Peyer's patch (tissue), 4 donors: ENCODE results near the gene RNF187. TPM values are rescaled to one million over a fixed set of nuclear protein-coding genes. Genes with fewer than 3 reads are reported as not detected.
A peak's percentile ranks its signal among the peaks of the same experiment; 100 is the strongest.
"Not testable (repeated sequence)": the region's sequence is repeated elsewhere in the genome, so short reads cannot be mapped to it uniquely, and the experiment has no call there.

Experiments
- DNase-seq, 3 donors: peaks; one replicate each; pipeline ENCODE4 v3.0.0-alpha.2; 2017 to 2019
- H3K27ac ChIP-seq, 4 donors: fragments of 200-600 bp; sonication (generic); one replicate each; pipeline ENCODE4 v1.5.1; 2016 to 2019
- H3K27me3 ChIP-seq, 2 donors: fragments of 200-600 bp; sonication (generic); one replicate each; pipeline ENCODE4 v1.5.1; 2019
- H3K36me3 ChIP-seq, 3 donors: fragments of 200-600 bp; sonication (generic); one replicate each; pipeline ENCODE4 v1.5.1; 2016 to 2019
- H3K4me1 ChIP-seq, 4 donors: fragments of 200-600 bp; sonication (generic); one replicate each; pipeline ENCODE4 v1.5.1; 2016 to 2019
- H3K4me3 ChIP-seq, 4 donors: fragments of 200-600 bp; sonication (generic); 1 replicate in 3 of 4; 2 replicates in 1 of 4; pipeline ENCODE4 v1.5.1; 2016 to 2019; ENCODE audit warnings: mild to moderate bottlenecking in 1 of 4
- H3K9me3 ChIP-seq, 4 donors: fragments of 200-600 bp; sonication (generic); one replicate each; pipeline ENCODE4 v1.5.1; 2016 to 2019; ENCODE audit warnings: mild to moderate bottlenecking in 1 of 4
- CTCF ChIP-seq, 6 experiments: fragments of 450-650 bp in 4 of 6; fragments of 200-600 bp in 2 of 6; sonication (generic) in 1 of 6; IDR thresholded peaks; one replicate each; pipeline ENCODE4 v1.5.1; 2017 to 2019; ENCODE audit warnings: antibody characterized with exemption in 6 of 6, mild to moderate bottlenecking in 3 of 6, moderate library complexity in 1 of 6
- POLR2A ChIP-seq, 2 donors: fragments of 450-650 bp; IDR thresholded peaks; one replicate each; pipeline ENCODE4 v1.5.1; 2017; ENCODE audit warnings: antibody characterized with exemption in 2 of 2, mild to moderate bottlenecking in 2 of 2, moderate library complexity in 2 of 2
- total RNA-seq, 4 donors: library from RNA; depleted of rRNA; stranded (reverse); fragments of >200 nt; gene quantifications; one replicate each; pipeline ENCODE4 v1.1.0, GENCODE V29; 2016

Gene RNF187
- total RNA-seq, 4 donors from 2014 or later, result 28.9 to 38.9 (median 37.3) TPM

- Histone ChIP-seq H3K4me3 (peak overlapping the region in 1 of 4 donors; percentile 42), H3K4me1 (peaks cover 0 to 17% (median 0%) of the 10 kb centered on the region in 4 donors), H3K27ac (peak overlapping the region in 1 of 4 donors; percentile 28), H3K27me3 (peaks cover 0 to 23% of the 10 kb centered on the region in 2 donors), H3K9me3 (no peaks in the 10 kb centered on the region), H3K36me3 (no peaks in the 10 kb centered on the region)
- no peak for DNase-seq
- TF ChIP-seq POLR2A (IDR thresholded peaks at IDR 0.05) (no peak), CTCF (IDR thresholded peaks at IDR 0.05) (no peak)
These were observed 21.5 kb upstream of the RNF187 start for GRCh38 chr1:228465571-228466146.

GRCh38 chr1:228468188-228468587 is 19.0 kb upstream of the RNF187 start:
- H3K27ac ChIP-seq, H3K9me3 ChIP-seq, H3K36me3 ChIP-seq, H3K4me3 ChIP-seq, DNase-seq: not testable (repeated sequence)
- H3K4me1 ChIP-seq, result peaks cover 0 to 22% (median 0%) of the 10 kb centered on the region in 4 donors
- peaks cover 0 to 33% of the 10 kb centered on the region in 2 donors for H3K27me3 ChIP-seq

GRCh38 chr1:228469413-228470162 is 17.6 kb upstream of the RNF187 start:
- TF ChIP-seq POLR2A (IDR thresholded peaks at IDR 0.05) (no peak), CTCF (IDR thresholded peaks at IDR 0.05) (no peak)
- peaks cover 0 to 15% (median 0%) of the 10 kb centered on the region in 4 donors for H3K4me1 ChIP-seq
- no peaks in the 10 kb centered on the region for H3K36me3 ChIP-seq
- H3K4me3 ChIP-seq, result no peak overlapping the region
- DNase-seq, result no peak
- no peaks in the 10 kb centered on the region for H3K9me3 ChIP-seq
- no peak overlapping the region for H3K27ac ChIP-seq
- peaks cover 0 to 26% of the 10 kb centered on the region in 2 donors for H3K27me3 ChIP-seq

- Histone ChIP-seq H3K36me3 (no peaks in the 10 kb centered on the region), H3K4me1 (peaks cover 0 to 5% (median 0%) of the 10 kb centered on the region in 4 donors), H3K27me3 (peaks cover 0 to 18% of the 10 kb centered on the region in 2 donors), H3K27ac (no peak overlapping the region), H3K4me3 (no peak overlapping the region), H3K9me3 (no peaks in the 10 kb centered on the region)
- DNase-seq, result no peak
- TF ChIP-seq POLR2A (IDR thresholded peaks at IDR 0.05) (no peak), CTCF (IDR thresholded peaks at IDR 0.05) (no peak)
These were observed 15.9 kb upstream of the RNF187 start for GRCh38 chr1:228471154-228471761.

- no peak overlapping the region for H3K4me3 ChIP-seq
- TF ChIP-seq CTCF (IDR thresholded peaks at IDR 0.05) (peak in 5 of 6 experiments; percentile 32 to 47 (median 40)), POLR2A (IDR thresholded peaks at IDR 0.05) (no peak)
- no peaks in the 10 kb centered on the region for H3K9me3 ChIP-seq
- no peak overlapping the region for H3K27ac ChIP-seq
- peaks cover 0 to 18% of the 10 kb centered on the region in 2 donors for H3K27me3 ChIP-seq
- no peaks in the 10 kb centered on the region for H3K36me3 ChIP-seq
- DNase-seq, result no peak
- H3K4me1 ChIP-seq, result peaks cover 0 to 5% (median 0%) of the 10 kb centered on the region in 4 donors
These were observed 15.3 kb upstream of the RNF187 start for GRCh38 chr1:228471762-228472398.
